Neural cell (in vitro differentiated cells): ENCODE measurements around the gene LDAH. TPM values are rescaled to one million over a fixed set of nuclear protein-coding genes. Genes with fewer than 3 reads are reported as not detected.

Experiments
- H2AFZ ChIP-seq: fragments of 200-600, 300-800 bp; sonication (generic), shearing (Covaris generic); 2 replicates; pipeline ENCODE4 v1.6.0; 2014; ENCODE audit warnings: low read depth, mild to moderate bottlenecking, antibody characterized with exemption, low read length, moderate library complexity
- H3F3A ChIP-seq: fragments of 200-600 bp; shearing (Covaris generic); 2 replicates; pipeline ENCODE4 v1.6.1; 2016; ENCODE audit warnings: mild to moderate bottlenecking, moderate library complexity, mixed read lengths, antibody characterized with exemption, low read length; ENCODE audit not compliant: insufficient read depth, poor library complexity, severe bottlenecking
- H3K27ac ChIP-seq: fragments of 200-600, 300-800 bp; sonication (generic), shearing (Covaris generic); 2 replicates; pipeline ENCODE4 v1.5.1; 2014; ENCODE audit warnings: mild to moderate bottlenecking, low read length, moderate library complexity
- H3K27me3 ChIP-seq: fragments of 300-800, 200-600 bp; sonication (generic), shearing (Covaris generic); 2 replicates; pipeline ENCODE4 v1.6.0; 2014; ENCODE audit warnings: mild to moderate bottlenecking, low read depth, low read length, moderate library complexity; ENCODE audit not compliant: insufficient read depth
- H3K36me3 ChIP-seq: fragments of 300-800, 200-600 bp; sonication (generic), shearing (Covaris generic); 2 replicates; pipeline ENCODE4 v1.5.1; 2014; ENCODE audit warnings: mild to moderate bottlenecking, antibody characterized with exemption, low read length, moderate library complexity; ENCODE audit not compliant: insufficient read depth
- H3K4me2 ChIP-seq: fragments of 300-800, 200-600 bp; sonication (generic), shearing (Covaris generic); 2 replicates; pipeline ENCODE4 v1.6.0; 2014; ENCODE audit warnings: mild to moderate bottlenecking, low read length
- H3K4me3 ChIP-seq: fragments of 300-800, 200-600 bp; sonication (generic), shearing (Covaris generic); 2 replicates; pipeline ENCODE4 v1.5.1; 2014; ENCODE audit warnings: mild to moderate bottlenecking, low read length, moderate library complexity
- H3K79me2 ChIP-seq: fragments of 200-600 bp; shearing (Covaris generic); replicated peaks from 2 replicates; pipeline ENCODE4 v1.6.0; 2014; ENCODE audit warnings: mild to moderate bottlenecking, low read length, moderate library complexity; ENCODE audit not compliant: insufficient read depth
- H3K9ac ChIP-seq: fragments of 300-800, 200-600 bp; sonication (generic), shearing (Covaris generic); 2 replicates; pipeline ENCODE4 v1.6.1; 2016; ENCODE audit warnings: mild to moderate bottlenecking, low read length, mixed read lengths
- H3K9me2 ChIP-seq: fragments of 200-600 bp; shearing (Covaris generic); 2 replicates; pipeline ENCODE4 v1.6.1; 2016; ENCODE audit warnings: mild to moderate bottlenecking, low read length, mixed read lengths; ENCODE audit not compliant: insufficient read depth
- H3K9me3 ChIP-seq: fragments of 200-600, 300-800 bp; sonication (generic), shearing (Covaris generic); 2 replicates; pipeline ENCODE4 v1.6.1; 2016; ENCODE audit warnings: mild to moderate bottlenecking, mixed run types, low read length, moderate library complexity, mixed read lengths
- H4K20me1 ChIP-seq: fragments of 200-600 bp; shearing (Covaris generic); 2 replicates; pipeline ENCODE4 v1.6.1; 2016; ENCODE audit warnings: mild to moderate bottlenecking, mixed run types; ENCODE audit not compliant: insufficient read depth
- EZH2 ChIP-seq: fragments of 200-600, 300-800 bp; shearing (Covaris generic), sonication (generic); IDR thresholded peaks from 2 replicates; pipeline ENCODE4 v1.6.1; 2014; ENCODE audit warnings: antibody characterized with exemption, low read length, borderline replicate concordance, mild to moderate bottlenecking; ENCODE audit not compliant: insufficient read depth, poor library complexity, severe bottlenecking
- MXI1 ChIP-seq: fragments of 450-650 bp; conservative IDR thresholded peaks from 2 replicates; pipeline ENCODE4 v1.6.1; 2014; ENCODE audit warnings: antibody characterized with exemption, mild to moderate bottlenecking; ENCODE audit not compliant: poor library complexity, severe bottlenecking
- POLR2AphosphoS5 ChIP-seq: IDR thresholded peaks from 2 replicates; pipeline ENCODE4 v1.6.1; 2012
- RAD21 ChIP-seq: fragments of 450-650 bp; conservative IDR thresholded peaks from 2 replicates; pipeline ENCODE4 v1.6.1; 2014; ENCODE audit warnings: antibody characterized with exemption, mild to moderate bottlenecking, moderate library complexity
- SMC3 ChIP-seq: fragments of 450-650 bp; conservative IDR thresholded peaks from 2 replicates; pipeline ENCODE4 v1.6.1; 2014; ENCODE audit warnings: antibody characterized with exemption, mild to moderate bottlenecking, moderate library complexity; ENCODE audit not compliant: poor library complexity
- TAF1 ChIP-seq: IDR thresholded peaks from 2 replicates; pipeline ENCODE4 v1.6.1; 2012; ENCODE audit warnings: low read depth
- polyA plus RNA-seq: library from polyadenylated mRNA; depleted of rRNA; stranded (reverse); fragments of >200 nt; gene quantifications from 2 replicates; pipeline ENCODE4 v1.2.3, GENCODE V29; 2014
- TF ChIP-seq, protein P1 (sequence below): fragments of 450-650 bp; IDR thresholded peaks from 2 replicates; pipeline ENCODE4 v1.5.1; 2014; ENCODE audit warnings: antibody characterized with exemption, mild to moderate bottlenecking, moderate library complexity; ENCODE audit not compliant: poor library complexity, severe bottlenecking
- TF ChIP-seq, protein P2 (sequence below): IDR thresholded peaks from 2 replicates; pipeline ENCODE4 v1.6.1; 2012; ENCODE audit warnings: borderline replicate concordance

Gene LDAH
- polyA plus RNA-seq, 1 donor from 2014 or later, result 44.1 TPM

DNA sequence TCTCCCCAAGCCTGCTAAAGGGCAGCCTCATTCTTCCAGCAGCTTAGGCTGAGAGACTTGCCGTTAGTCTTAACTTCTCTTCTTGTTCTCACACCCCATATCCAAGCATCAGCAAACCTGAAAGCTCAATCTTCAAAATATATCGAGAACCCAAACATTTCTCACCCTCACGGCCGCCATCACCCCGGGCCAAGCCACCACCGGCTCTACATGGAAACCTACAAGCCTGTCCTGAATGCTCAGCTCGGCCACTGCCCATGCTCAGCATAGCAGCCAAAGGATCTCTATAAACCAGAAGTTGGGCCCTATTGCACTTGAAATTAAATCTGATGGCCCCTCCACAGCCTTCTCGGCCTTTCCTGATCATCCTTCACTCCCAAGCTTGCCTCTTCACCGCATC lies 174.1 kb downstream of the LDAH start:
- no peak for TF ChIP-seq RAD21
- H3K36me3 ChIP-seq, result no peaks in the 10 kb centered on the region
- no peaks in the 10 kb centered on the region for H3K9me3 ChIP-seq
- H3F3A ChIP-seq, result no peaks in the 10 kb centered on the region
- no peak overlapping the region for H3K27ac ChIP-seq
- H3K9me2 ChIP-seq, result no peaks in the 10 kb centered on the region
- H3K4me3 ChIP-seq, result peak overlapping the region; percentile 16
- H4K20me1 ChIP-seq, result no peaks in the 10 kb centered on the region
- H3K9ac ChIP-seq, result no peak overlapping the region
- H3K79me2 ChIP-seq, result no peaks in the 10 kb centered on the region
- H3K27me3 ChIP-seq, result no peaks in the 10 kb centered on the region
- H3K4me2 ChIP-seq, result no peak overlapping the region
- H2AFZ ChIP-seq, result no peak overlapping the region

DNA sequence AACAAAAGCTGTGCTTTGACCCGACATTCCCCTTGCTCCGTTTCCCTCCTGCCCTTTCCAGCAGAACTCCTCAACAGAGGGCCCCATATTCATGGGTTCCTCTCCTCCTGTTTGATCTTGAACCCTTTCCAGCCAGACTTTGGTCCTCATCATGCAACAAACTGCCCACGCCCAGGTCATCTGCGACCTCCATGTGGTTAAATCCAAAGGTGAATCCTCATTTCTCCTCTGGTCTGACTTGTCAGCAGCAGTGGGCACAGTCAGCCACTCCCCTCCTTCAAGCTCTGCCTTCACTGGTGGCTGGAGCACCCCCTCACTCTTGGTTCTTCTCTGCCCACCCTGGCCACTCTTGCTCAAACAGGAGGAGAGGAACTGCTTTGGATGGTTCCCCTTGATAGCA lies 174.7 kb downstream of the LDAH start:
- Histone ChIP-seq H3K27ac (no peak overlapping the region), H4K20me1 (no peaks in the 10 kb centered on the region), H3K36me3 (no peaks in the 10 kb centered on the region), H3K9me2 (no peaks in the 10 kb centered on the region), H2AFZ (no peak overlapping the region), H3K4me2 (no peak overlapping the region), H3K27me3 (no peaks in the 10 kb centered on the region), H3F3A (no peaks in the 10 kb centered on the region), H3K9me3 (no peaks in the 10 kb centered on the region), H3K9ac (no peak overlapping the region), H3K4me3 (peak overlapping the region; percentile 16), H3K79me2 (no peaks in the 10 kb centered on the region)
- no peak for TF ChIP-seq RAD21
- no peak for TF ChIP-seq EZH2
- no peak for TF ChIP-seq MXI1
- TF ChIP-seq, protein P1, sequence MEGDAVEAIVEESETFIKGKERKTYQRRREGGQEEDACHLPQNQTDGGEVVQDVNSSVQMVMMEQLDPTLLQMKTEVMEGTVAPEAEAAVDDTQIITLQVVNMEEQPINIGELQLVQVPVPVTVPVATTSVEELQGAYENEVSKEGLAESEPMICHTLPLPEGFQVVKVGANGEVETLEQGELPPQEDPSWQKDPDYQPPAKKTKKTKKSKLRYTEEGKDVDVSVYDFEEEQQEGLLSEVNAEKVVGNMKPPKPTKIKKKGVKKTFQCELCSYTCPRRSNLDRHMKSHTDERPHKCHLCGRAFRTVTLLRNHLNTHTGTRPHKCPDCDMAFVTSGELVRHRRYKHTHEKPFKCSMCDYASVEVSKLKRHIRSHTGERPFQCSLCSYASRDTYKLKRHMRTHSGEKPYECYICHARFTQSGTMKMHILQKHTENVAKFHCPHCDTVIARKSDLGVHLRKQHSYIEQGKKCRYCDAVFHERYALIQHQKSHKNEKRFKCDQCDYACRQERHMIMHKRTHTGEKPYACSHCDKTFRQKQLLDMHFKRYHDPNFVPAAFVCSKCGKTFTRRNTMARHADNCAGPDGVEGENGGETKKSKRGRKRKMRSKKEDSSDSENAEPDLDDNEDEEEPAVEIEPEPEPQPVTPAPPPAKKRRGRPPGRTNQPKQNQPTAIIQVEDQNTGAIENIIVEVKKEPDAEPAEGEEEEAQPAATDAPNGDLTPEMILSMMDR, result no peak
- no peak for TF ChIP-seq POLR2AphosphoS5

DNA sequence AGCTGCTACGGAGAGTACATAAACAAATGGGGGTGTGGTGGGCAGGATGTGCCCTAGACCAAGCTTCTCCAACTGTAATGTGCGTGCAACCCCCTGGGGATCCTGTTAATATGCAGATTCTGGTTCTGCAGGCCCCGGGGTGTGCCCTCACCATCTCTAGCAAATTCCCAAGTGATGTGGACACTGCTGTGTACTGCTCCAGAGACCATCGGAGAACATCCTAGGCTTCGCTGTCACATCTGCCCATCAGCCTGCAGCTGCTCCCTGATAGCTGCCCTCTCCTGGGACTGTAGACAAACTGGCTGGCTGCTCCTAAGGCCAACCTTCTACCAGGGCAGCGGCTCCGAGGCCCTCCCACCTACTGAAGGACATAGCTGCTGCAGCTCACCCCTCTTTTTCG lies 175.2 kb downstream of the LDAH start:
- H3F3A ChIP-seq, result no peaks in the 10 kb centered on the region
- no peaks in the 10 kb centered on the region for H3K9me3 ChIP-seq
- TF ChIP-seq, protein P2, sequence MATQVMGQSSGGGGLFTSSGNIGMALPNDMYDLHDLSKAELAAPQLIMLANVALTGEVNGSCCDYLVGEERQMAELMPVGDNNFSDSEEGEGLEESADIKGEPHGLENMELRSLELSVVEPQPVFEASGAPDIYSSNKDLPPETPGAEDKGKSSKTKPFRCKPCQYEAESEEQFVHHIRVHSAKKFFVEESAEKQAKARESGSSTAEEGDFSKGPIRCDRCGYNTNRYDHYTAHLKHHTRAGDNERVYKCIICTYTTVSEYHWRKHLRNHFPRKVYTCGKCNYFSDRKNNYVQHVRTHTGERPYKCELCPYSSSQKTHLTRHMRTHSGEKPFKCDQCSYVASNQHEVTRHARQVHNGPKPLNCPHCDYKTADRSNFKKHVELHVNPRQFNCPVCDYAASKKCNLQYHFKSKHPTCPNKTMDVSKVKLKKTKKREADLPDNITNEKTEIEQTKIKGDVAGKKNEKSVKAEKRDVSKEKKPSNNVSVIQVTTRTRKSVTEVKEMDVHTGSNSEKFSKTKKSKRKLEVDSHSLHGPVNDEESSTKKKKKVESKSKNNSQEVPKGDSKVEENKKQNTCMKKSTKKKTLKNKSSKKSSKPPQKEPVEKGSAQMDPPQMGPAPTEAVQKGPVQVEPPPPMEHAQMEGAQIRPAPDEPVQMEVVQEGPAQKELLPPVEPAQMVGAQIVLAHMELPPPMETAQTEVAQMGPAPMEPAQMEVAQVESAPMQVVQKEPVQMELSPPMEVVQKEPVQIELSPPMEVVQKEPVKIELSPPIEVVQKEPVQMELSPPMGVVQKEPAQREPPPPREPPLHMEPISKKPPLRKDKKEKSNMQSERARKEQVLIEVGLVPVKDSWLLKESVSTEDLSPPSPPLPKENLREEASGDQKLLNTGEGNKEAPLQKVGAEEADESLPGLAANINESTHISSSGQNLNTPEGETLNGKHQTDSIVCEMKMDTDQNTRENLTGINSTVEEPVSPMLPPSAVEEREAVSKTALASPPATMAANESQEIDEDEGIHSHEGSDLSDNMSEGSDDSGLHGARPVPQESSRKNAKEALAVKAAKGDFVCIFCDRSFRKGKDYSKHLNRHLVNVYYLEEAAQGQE, result no peak
- no peak for TF ChIP-seq SMC3
- TF ChIP-seq, protein P1, result no peak
- no peak for TF ChIP-seq TAF1
- no peak overlapping the region for H3K9ac ChIP-seq
- H3K9me2 ChIP-seq, result no peaks in the 10 kb centered on the region
- H3K27ac ChIP-seq, result no peak overlapping the region
- H3K4me3 ChIP-seq, result no peak overlapping the region
- H3K36me3 ChIP-seq, result no peaks in the 10 kb centered on the region
- no peak overlapping the region for H3K4me2 ChIP-seq
- H3K79me2 ChIP-seq, result no peaks in the 10 kb centered on the region
- no peak overlapping the region for H2AFZ ChIP-seq
- no peaks in the 10 kb centered on the region for H4K20me1 ChIP-seq
- no peaks in the 10 kb centered on the region for H3K27me3 ChIP-seq
